Spinal cord (tissue), 10 donors: ENCODE data around the gene SLC13A4. TPM values are rescaled to one million over a fixed set of nuclear protein-coding genes. Genes with fewer than 3 reads are reported as not detected.

Experiments used
- DNase-seq, 6 donors: peaks; one replicate each; pipeline versions ENCODE4 v3.0.0 to v3.0.0-alpha.2; 2013 to 2015; ENCODE audit warnings: low spot score in 6 of 6, low read depth in 4 of 6
- H3K27ac ChIP-seq: one replicate; pipeline ENCODE4 v1.5.1; 2013; ENCODE audit warnings: low read depth, low read length, control low read depth
- H3K27me3 ChIP-seq: one replicate; pipeline ENCODE4 v1.6.1; 2013; ENCODE audit warnings: low read length; ENCODE audit not compliant: control insufficient read depth, insufficient read depth
- H3K36me3 ChIP-seq: one replicate; pipeline ENCODE4 v1.6.1; 2013; ENCODE audit warnings: low read length; ENCODE audit not compliant: control insufficient read depth, insufficient read depth
- H3K4me1 ChIP-seq: one replicate; pipeline ENCODE4 v1.6.1; 2013; ENCODE audit warnings: low read length; ENCODE audit not compliant: control insufficient read depth, insufficient read depth
- H3K4me3 ChIP-seq: one replicate; pipeline ENCODE4 v1.5.1; 2013; ENCODE audit warnings: low read depth, low read length, control low read depth
- H3K9me3 ChIP-seq: one replicate; pipeline ENCODE4 v1.6.1; 2013; ENCODE audit warnings: low read length; ENCODE audit not compliant: control insufficient read depth, insufficient read depth
- WGBS: methylation state at CpG from one replicate; pipeline ENCODE4 v1.1.5; 2013; ENCODE audit warnings: missing lambda C conversion rate; ENCODE audit not compliant: insufficient coverage; 5-methylcytosine and 5-hydroxymethylcytosine counted together
- polyA plus RNA-seq, 2 donors: library from polyadenylated mRNA; unstranded; fragments of 120-200 nt; gene quantifications; one replicate each; pipeline ENCODE4 v1.2.1, GENCODE V29; 2013; ENCODE audit not compliant: insufficient read length in 2 of 2
- total RNA-seq, 2 donors: library from RNA; depleted of rRNA in 1 of 2; stranded (reverse); fragments of 120-200 nt in 1 of 2; fragments of >200 nt in 1 of 2; gene quantifications; one replicate each; pipeline versions ENCODE4 v1.2.3 to v1.2.4, GENCODE V29; 2013 to 2014
- donor health status: healthy.

The SLC13A4 gene
- total and polyA plus RNA-seq, 4 donors: 5.0 to 936 (median 106) TPM

GRCh38 chr7:135714534-135715009 is 13.4 kb downstream of the SLC13A4 start:
- 58% methylated on average over 20 of the region's 20 CpGs for WGBS

GRCh38 chr7:135713836-135714470 is 14.0 kb downstream of the SLC13A4 start:
- peaks cover 2% of the 10 kb centered on the region for H3K27me3 ChIP-seq
- H3K36me3 ChIP-seq: peaks cover 2% of the 10 kb centered on the region
- H3K9me3 ChIP-seq: no peaks in the 10 kb centered on the region
- 72% methylated on average over 3 of the region's 4 CpGs for WGBS
- peaks cover 17% of the 10 kb centered on the region for H3K4me1 ChIP-seq
- H3K4me3 ChIP-seq: no peak overlapping the region
- no peak overlapping the region for H3K27ac ChIP-seq
- DNase-seq: no peak

More at GRCh38 chr7:135714534-135715009, 13.4 kb downstream of the SLC13A4 start:
- Histone ChIP-seq H3K36me3 (peaks cover 2% of the 10 kb centered on the region), H3K4me3 (no peak overlapping the region), H3K27ac (no peak overlapping the region), H3K4me1 (peaks cover 17% of the 10 kb centered on the region), H3K27me3 (peaks cover 2% of the 10 kb centered on the region), H3K9me3 (no peaks in the 10 kb centered on the region)
- DNase-seq: no peak

DNA sequence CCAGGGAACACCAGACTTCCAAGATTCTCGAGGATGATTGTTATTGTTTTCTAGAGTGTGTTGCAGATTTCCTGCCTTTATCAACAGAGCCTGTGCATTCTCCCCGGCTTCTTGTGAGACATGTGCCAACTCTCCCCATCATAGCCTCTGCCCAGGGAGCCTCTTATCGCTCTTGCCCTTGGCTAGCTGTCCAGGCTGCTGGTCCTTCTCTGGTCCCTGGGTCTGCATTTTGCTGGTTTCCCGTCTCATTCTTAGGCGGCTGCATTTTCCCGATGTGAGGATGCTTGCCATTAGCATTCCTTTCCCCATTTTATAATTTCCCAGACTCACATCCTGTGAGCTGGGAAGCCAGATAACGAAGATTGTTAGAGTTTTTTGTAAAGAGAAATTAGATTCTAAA is 15.2 kb downstream of the SLC13A4 start:
- no peak for DNase-seq
- Histone ChIP-seq H3K4me1 (peaks cover 17% of the 10 kb centered on the region), H3K9me3 (no peaks in the 10 kb centered on the region), H3K27me3 (peaks cover 2% of the 10 kb centered on the region), H3K27ac (no peak overlapping the region), H3K36me3 (peaks cover 2% of the 10 kb centered on the region), H3K4me3 (no peak overlapping the region)
- WGBS: 63% methylated on average over 4 of the region's 7 CpGs

GRCh38 chr7:135712182-135712782 is 15.7 kb downstream of the SLC13A4 start:
- WGBS: no CpG with 5 or more reads among the region's 4 CpGs
- no peaks in the 10 kb centered on the region for H3K9me3 ChIP-seq
- peak in 1 of 6 donors; percentile 81 for DNase-seq
- peaks cover 2% of the 10 kb centered on the region for H3K27me3 ChIP-seq
- H3K4me1 ChIP-seq: peaks cover 17% of the 10 kb centered on the region
- peaks cover 2% of the 10 kb centered on the region for H3K36me3 ChIP-seq
- H3K27ac ChIP-seq: no peak overlapping the region
- H3K4me3 ChIP-seq: no peak overlapping the region

DNA sequence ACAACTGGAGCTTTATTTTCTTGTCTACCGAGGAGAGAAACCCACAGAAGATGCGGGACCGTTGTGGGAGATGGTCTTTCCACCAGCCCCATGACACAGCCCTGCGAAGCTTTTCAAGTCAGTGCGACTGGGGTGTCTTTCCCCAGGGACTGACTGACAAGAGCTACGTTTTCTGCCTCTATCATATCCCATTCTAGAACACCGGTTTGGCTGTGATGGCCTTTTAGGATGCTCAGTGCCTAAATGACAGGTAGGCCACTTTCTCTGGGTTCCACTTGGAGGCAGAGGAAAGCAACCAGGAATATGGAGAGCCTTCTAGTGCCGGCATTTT is 16.9 kb downstream of the SLC13A4 start:
- no peaks in the 10 kb centered on the region for H3K9me3 ChIP-seq
- DNase-seq: no peak
- 58% methylated on average over 7 of the region's 8 CpGs for WGBS
- H3K4me1 ChIP-seq: peaks cover 17% of the 10 kb centered on the region
- no peak overlapping the region for H3K4me3 ChIP-seq
- H3K27me3 ChIP-seq: peaks cover 2% of the 10 kb centered on the region
- no peak overlapping the region for H3K27ac ChIP-seq
- peaks cover 3% of the 10 kb centered on the region for H3K36me3 ChIP-seq

DNA sequence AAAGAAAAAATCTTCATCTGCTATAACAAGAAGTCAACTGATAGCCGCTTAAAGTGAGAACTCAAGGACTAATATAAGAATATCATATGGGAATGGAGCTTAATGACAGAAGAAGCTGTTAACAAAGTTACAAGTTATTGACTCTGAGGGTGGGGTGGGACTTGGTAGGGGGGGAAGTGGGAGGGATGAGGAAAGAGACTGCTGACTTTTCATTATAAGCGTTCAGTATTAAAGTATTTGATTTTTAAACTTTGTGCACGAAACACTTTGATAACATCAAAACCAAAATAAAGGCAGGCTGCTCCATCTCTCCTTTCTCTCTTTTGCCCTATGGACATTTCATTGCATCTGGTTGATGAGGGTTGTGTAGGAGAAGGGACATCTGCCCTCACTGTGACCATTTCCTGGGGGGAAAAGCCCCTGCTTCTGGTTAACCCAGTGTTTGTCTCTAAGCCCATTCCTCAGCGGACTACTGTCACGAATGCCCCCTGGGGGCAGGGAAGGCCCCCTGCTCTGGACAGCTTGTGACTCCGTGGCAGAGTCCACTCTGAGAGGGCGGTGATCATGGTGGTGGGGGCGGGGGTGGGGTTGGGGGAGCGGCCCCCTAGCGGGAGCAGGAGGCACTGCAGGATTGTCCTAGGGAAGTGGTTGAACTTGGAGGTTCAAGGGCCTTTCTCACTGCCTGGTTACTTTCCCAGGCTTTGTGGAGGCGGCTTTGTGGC is 17.4 kb downstream of the SLC13A4 start:
- WGBS: 26% methylated on average over 5 of the region's 11 CpGs
- H3K9me3 ChIP-seq: no peaks in the 10 kb centered on the region
- DNase-seq: no peak
- no peak overlapping the region for H3K27ac ChIP-seq
- H3K36me3 ChIP-seq: peaks cover 6% of the 10 kb centered on the region
- no peak overlapping the region for H3K4me3 ChIP-seq
- peaks cover 2% of the 10 kb centered on the region for H3K27me3 ChIP-seq
- H3K4me1 ChIP-seq: peaks cover 17% of the 10 kb centered on the region

GRCh38 chr7:135709508-135709907 is 18.5 kb downstream of the SLC13A4 start:
- no peak overlapping the region for H3K4me3 ChIP-seq
- H3K9me3 ChIP-seq: no peaks in the 10 kb centered on the region
- H3K36me3 ChIP-seq: peaks cover 3% of the 10 kb centered on the region
- peaks cover 2% of the 10 kb centered on the region for H3K27me3 ChIP-seq
- H3K27ac ChIP-seq: no peak overlapping the region
- peaks cover 13% of the 10 kb centered on the region for H3K4me1 ChIP-seq
- DNase-seq: no peak
- no CpG with 5 or more reads among the region's 3 CpGs for WGBS

- Histone ChIP-seq H3K9me3 (no peaks in the 10 kb centered on the region), H3K27ac (no peak overlapping the region), H3K36me3 (peaks cover 3% of the 10 kb centered on the region), H3K4me3 (no peak overlapping the region), H3K4me1 (peaks cover 4% of the 10 kb centered on the region), H3K27me3 (no peaks in the 10 kb centered on the region)
- 87% methylated on average over 10 of the region's 14 CpGs for WGBS
- DNase-seq: no peak
These were observed 19.9 kb downstream of the SLC13A4 start for GRCh38 chr7:135708041-135708440.

DNA sequence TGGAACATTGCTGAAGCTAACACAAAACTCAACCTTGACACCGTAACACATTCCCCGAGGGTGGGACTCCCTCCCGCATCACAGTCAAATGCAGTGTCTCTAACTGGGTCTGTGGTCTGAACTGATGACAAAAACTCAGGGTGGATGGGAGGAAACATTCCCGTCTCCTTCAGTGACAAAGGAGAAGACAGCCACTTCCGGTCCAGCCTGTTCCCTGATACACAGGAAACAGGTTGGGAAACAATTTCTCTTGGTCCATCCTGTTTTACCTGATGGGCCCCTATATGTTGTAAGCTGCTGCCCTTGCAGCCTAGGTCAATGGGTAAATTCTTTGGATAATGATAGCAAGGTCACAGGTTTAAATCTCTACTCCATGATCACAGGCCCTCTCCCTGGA is 20.4 kb downstream of the SLC13A4 start:
- no peak overlapping the region for H3K4me3 ChIP-seq
- H3K27ac ChIP-seq: no peak overlapping the region
- H3K9me3 ChIP-seq: no peaks in the 10 kb centered on the region
- peaks cover 3% of the 10 kb centered on the region for H3K36me3 ChIP-seq
- 96% methylated on average over 4 of the region's 5 CpGs for WGBS
- no peak for DNase-seq
- no peaks in the 10 kb centered on the region for H3K4me1 ChIP-seq
- no peaks in the 10 kb centered on the region for H3K27me3 ChIP-seq
